Panc1 (cell line): ENCODE results near the gene FSTL4.
A peak's percentile ranks its signal among the peaks of the same experiment; 100 is the strongest.

Experiments
- CTCF ChIP-seq: fragments of 450-650 bp; IDR thresholded peaks from 2 replicates; pipeline ENCODE4 v1.5.1; 2017; ENCODE audit warnings: mild to moderate bottlenecking
- POLR2AphosphoS5 ChIP-seq: IDR thresholded peaks from 2 replicates; pipeline ENCODE4 v1.6.1; 2012; ENCODE audit warnings: mild to moderate bottlenecking, low read depth, low read length, moderate library complexity
- REST ChIP-seq, 2 experiments: IDR thresholded peaks; 2 replicates each; pipeline ENCODE4 v1.6.1; 2011 to 2012; ENCODE audit warnings: low read depth in 2 of 2, control low read depth in 1 of 2, low read length in 1 of 2, mild to moderate bottlenecking in 1 of 2, moderate library complexity in 1 of 2; ENCODE audit not compliant: insufficient read depth in 1 of 2
- SIN3A ChIP-seq: IDR thresholded peaks from 2 replicates; pipeline ENCODE4 v1.6.1; 2012; ENCODE audit warnings: low read depth, mild to moderate bottlenecking, low read length, moderate library complexity, borderline replicate concordance; ENCODE audit not compliant: insufficient read depth
- TCF7L2 ChIP-seq: IDR thresholded peaks from 2 replicates; pipeline ENCODE4 v1.6.1; 2011; ENCODE audit warnings: mild to moderate bottlenecking, low read depth, low read length, inconsistent platforms

- TF ChIP-seq CTCF (peak; percentile 77), REST (IDR thresholded peaks at IDR 0.05; ENCODE audit: insufficient read depth in 1 of 2, low read depth in 2 of 2, low read length in 1 of 2) (no peak), SIN3A (no peak), TCF7L2 (no peak), POLR2AphosphoS5 (no peak)
Observed at GRCh38 chr5:133364936-133365707, 247.2 kb downstream of the FSTL4 start.
